ENCODE results near the gene PRMT3. TPM values are rescaled to one million over a fixed set of nuclear protein-coding genes. Genes with fewer than 3 reads are reported as not detected.

PRMT3 gene
- total RNA-seq, 1 experiment from 2014 or later = 31.4 TPM

GRCh38 chr11:20452585-20452984, 65.1 kb downstream of the PRMT3 start:
- ChIA-PET CTCF (no interaction called here), POLR2A (no interaction called here)
- Mint-ChIP-seq H3K27ac (no peak overlapping the region), H3K27me3 (ENCODE audit: low read depth) (no peaks in the 10 kb centered on the region), H3K4me3 (no peak overlapping the region), H3K9me3 (no peaks in the 10 kb centered on the region), H3K4me1 (peaks cover 3% of the 10 kb centered on the region), H3K36me3 (no peaks in the 10 kb centered on the region)
- TF ChIP-seq, protein P1, sequence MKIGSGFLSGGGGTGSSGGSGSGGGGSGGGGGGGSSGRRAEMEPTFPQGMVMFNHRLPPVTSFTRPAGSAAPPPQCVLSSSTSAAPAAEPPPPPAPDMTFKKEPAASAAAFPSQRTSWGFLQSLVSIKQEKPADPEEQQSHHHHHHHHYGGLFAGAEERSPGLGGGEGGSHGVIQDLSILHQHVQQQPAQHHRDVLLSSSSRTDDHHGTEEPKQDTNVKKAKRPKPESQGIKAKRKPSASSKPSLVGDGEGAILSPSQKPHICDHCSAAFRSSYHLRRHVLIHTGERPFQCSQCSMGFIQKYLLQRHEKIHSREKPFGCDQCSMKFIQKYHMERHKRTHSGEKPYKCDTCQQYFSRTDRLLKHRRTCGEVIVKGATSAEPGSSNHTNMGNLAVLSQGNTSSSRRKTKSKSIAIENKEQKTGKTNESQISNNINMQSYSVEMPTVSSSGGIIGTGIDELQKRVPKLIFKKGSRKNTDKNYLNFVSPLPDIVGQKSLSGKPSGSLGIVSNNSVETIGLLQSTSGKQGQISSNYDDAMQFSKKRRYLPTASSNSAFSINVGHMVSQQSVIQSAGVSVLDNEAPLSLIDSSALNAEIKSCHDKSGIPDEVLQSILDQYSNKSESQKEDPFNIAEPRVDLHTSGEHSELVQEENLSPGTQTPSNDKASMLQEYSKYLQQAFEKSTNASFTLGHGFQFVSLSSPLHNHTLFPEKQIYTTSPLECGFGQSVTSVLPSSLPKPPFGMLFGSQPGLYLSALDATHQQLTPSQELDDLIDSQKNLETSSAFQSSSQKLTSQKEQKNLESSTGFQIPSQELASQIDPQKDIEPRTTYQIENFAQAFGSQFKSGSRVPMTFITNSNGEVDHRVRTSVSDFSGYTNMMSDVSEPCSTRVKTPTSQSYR (CRISPR knock-in tag; IDR thresholded peaks at IDR 0.05) = no peak
- no peak for TF ChIP-seq EMX1 (CRISPR knock-in tag; IDR thresholded peaks at IDR 0.05)
- TF ChIP-seq, protein P2, sequence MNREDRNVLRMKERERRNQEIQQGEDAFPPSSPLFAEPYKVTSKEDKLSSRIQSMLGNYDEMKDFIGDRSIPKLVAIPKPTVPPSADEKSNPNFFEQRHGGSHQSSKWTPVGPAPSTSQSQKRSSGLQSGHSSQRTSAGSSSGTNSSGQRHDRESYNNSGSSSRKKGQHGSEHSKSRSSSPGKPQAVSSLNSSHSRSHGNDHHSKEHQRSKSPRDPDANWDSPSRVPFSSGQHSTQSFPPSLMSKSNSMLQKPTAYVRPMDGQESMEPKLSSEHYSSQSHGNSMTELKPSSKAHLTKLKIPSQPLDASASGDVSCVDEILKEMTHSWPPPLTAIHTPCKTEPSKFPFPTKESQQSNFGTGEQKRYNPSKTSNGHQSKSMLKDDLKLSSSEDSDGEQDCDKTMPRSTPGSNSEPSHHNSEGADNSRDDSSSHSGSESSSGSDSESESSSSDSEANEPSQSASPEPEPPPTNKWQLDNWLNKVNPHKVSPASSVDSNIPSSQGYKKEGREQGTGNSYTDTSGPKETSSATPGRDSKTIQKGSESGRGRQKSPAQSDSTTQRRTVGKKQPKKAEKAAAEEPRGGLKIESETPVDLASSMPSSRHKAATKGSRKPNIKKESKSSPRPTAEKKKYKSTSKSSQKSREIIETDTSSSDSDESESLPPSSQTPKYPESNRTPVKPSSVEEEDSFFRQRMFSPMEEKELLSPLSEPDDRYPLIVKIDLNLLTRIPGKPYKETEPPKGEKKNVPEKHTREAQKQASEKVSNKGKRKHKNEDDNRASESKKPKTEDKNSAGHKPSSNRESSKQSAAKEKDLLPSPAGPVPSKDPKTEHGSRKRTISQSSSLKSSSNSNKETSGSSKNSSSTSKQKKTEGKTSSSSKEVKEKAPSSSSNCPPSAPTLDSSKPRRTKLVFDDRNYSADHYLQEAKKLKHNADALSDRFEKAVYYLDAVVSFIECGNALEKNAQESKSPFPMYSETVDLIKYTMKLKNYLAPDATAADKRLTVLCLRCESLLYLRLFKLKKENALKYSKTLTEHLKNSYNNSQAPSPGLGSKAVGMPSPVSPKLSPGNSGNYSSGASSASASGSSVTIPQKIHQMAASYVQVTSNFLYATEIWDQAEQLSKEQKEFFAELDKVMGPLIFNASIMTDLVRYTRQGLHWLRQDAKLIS (CRISPR knock-in tag; IDR thresholded peaks at IDR 0.05; ENCODE audit: borderline replicate concordance) = no peak
- no peak for TF ChIP-seq ZNF671 (CRISPR knock-in tag; IDR thresholded peaks at IDR 0.05)
- TF ChIP-seq NFE2L1 (CRISPR knock-in tag; IDR thresholded peaks at IDR 0.05) = no peak
- TF ChIP-seq, protein P3, sequence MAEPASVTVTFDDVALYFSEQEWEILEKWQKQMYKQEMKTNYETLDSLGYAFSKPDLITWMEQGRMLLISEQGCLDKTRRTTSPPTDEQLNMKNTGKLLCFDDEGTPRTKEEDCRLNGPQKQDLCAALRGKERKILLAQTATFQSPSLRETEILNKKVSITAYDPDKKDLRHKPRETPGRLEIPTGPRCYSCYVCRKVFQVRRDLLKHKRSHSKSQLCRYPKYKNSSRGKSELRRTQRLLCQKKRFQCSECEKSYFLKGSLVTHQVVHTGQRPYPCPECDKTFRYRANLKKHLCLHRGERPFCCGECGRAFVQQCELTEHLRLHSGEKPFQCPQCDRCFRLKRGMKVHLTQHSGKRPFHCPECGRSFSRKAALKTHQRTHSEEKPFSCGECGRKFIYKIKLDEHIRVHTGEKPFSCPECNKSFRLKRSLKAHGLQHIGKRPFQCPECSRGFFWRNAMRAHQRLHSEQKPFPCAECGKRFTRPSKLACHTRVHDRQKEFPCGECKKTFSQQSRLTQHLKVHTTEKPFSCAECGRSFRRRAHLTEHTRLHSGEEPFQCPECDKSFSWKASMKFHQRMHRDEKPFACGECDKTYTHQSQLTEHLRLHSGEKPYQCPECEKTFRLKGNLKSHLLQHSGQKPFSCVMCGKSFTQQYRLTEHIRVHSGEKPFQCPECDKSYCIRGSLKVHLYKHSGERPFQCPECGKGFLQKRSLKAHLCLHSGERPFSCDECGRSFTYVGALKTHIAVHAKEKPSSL (CRISPR knock-in tag; conservative IDR thresholded peaks at IDR 0.05) = no peak
- TF ChIP-seq JAZF1 (CRISPR knock-in tag; IDR thresholded peaks at IDR 0.05) = no peak
- no peak for TF ChIP-seq TEAD1 (CRISPR knock-in tag; IDR thresholded peaks at IDR 0.05)
- TF ChIP-seq E2F5 (CRISPR knock-in tag; IDR thresholded peaks at IDR 0.05) = no peak
- TF ChIP-seq CREM (CRISPR knock-in tag; IDR thresholded peaks at IDR 0.05) = no peak
- TF ChIP-seq ZNF532 (CRISPR knock-in tag; IDR thresholded peaks at IDR 0.05; ENCODE audit: borderline replicate concordance) = no peak
- no peak for TF ChIP-seq HMGA2 (CRISPR knock-in tag; IDR thresholded peaks at IDR 0.05)
- TF ChIP-seq MXD4 (CRISPR knock-in tag; IDR thresholded peaks at IDR 0.05; ENCODE audit: borderline replicate concordance) = no peak
- no peak for TF ChIP-seq SMAD4 (CRISPR knock-in tag; IDR thresholded peaks at IDR 0.05)
- TF ChIP-seq TP53 (CRISPR knock-in tag; IDR thresholded peaks at IDR 0.05) = no peak
- TF ChIP-seq SOX15 (CRISPR knock-in tag; IDR thresholded peaks at IDR 0.05) = no peak
- no peak for TF ChIP-seq ELF4 (CRISPR knock-in tag; IDR thresholded peaks at IDR 0.05; ENCODE audit: low read depth)
- no peak for TF ChIP-seq ETV6 (CRISPR knock-in tag; IDR thresholded peaks at IDR 0.05)
- no peak for TF ChIP-seq E2F1 (CRISPR knock-in tag; IDR thresholded peaks at IDR 0.05)
- no peak for TF ChIP-seq ZNF423 (CRISPR knock-in tag; IDR thresholded peaks at IDR 0.05)
- ATAC-seq = no peak
- no peak for DNase-seq (ENCODE audit: low spot score)

Data from WTC11 (cell line).